Neural cell (in vitro differentiated cells): Measurements from ENCODE around the gene ADGRD1.

ENCODE experiments used
- CTCF ChIP-seq: fragments of 450-650 bp; IDR thresholded peaks from 2 replicates; pipeline ENCODE4 v1.5.1; 2014; ENCODE audit warnings: antibody characterized with exemption, mild to moderate bottlenecking, moderate library complexity; ENCODE audit not compliant: poor library complexity, severe bottlenecking
- EP300 ChIP-seq: fragments of 450-650 bp; conservative IDR thresholded peaks from 2 replicates; pipeline ENCODE4 v1.6.1; 2014; ENCODE audit warnings: antibody characterized with exemption, mild to moderate bottlenecking, moderate library complexity; ENCODE audit not compliant: poor library complexity, severe bottlenecking
- POLR2AphosphoS5 ChIP-seq: IDR thresholded peaks from 2 replicates; pipeline ENCODE4 v1.6.1; 2012

GRCh38 chr12:131159660-131160059 lies 206.0 kb downstream of the ADGRD1 start:
- TF ChIP-seq CTCF (peak; percentile 26), EP300 (no peak), POLR2AphosphoS5 (no peak)
